ENCODE results near the gene TBC1D7.

- TF ChIP-seq CTCF (IDR thresholded peaks at IDR 0.05): peak; percentile 15; the same call in 1 of the 2 replicates
- no peak for TF ChIP-seq ZFX (IDR thresholded peaks at IDR 0.05; ENCODE audit: borderline replicate concordance)
Observed at GRCh38 chr6:13328076-13328874, at the start of gene TBC1D7.
